Right lobe of liver (tissue), 4 donors: ENCODE measurements around the gene STK32B.
"Not testable (repeated sequence)": the region's sequence is repeated elsewhere in the genome, so short reads cannot be mapped to it uniquely, and the experiment has no call there.

Experiments
- POLR2A ChIP-seq: fragments of 450-650 bp; IDR thresholded peaks from one replicate; pipeline ENCODE4 v1.6.1; 2017; ENCODE audit warnings: antibody characterized with exemption, mild to moderate bottlenecking
- TF ChIP-seq, protein P1 (sequence below), 4 donors: fragments of 200-600 bp in 3 of 4; fragments of 450-650 bp in 1 of 4; IDR thresholded peaks; one replicate each; pipeline versions ENCODE4 v1.5.1 to v1.8.0; 2016 to 2022; ENCODE audit warnings: antibody characterized with exemption in 4 of 4, mild to moderate bottlenecking in 2 of 4
- donor health status: DM: no; HTN: no; CAD: no.
- donor health status: DM: no; HTN: no; CAD: no.
- donor health status: DM: no; HTN: yes; CAD: no.

DNA sequence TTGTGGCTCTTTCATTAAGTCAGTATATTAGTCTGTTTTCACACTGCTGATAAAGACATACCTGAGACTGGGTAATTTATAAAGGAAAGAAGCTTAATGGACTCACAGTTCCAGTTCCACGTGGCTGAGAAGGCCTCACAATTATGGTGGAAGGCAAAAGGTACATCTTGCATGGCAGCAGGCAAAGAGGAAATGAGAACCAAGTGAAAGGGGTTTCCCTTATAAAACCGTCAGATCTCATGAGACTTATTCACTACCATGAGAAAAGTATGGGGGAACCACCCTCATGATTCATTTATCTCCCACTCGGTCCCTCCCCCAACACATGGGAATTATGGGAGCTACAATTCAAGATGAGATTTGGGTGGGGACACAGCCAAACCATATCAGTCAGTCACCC is 15.7 kb downstream of the STK32B start:
- TF ChIP-seq, protein P1, sequence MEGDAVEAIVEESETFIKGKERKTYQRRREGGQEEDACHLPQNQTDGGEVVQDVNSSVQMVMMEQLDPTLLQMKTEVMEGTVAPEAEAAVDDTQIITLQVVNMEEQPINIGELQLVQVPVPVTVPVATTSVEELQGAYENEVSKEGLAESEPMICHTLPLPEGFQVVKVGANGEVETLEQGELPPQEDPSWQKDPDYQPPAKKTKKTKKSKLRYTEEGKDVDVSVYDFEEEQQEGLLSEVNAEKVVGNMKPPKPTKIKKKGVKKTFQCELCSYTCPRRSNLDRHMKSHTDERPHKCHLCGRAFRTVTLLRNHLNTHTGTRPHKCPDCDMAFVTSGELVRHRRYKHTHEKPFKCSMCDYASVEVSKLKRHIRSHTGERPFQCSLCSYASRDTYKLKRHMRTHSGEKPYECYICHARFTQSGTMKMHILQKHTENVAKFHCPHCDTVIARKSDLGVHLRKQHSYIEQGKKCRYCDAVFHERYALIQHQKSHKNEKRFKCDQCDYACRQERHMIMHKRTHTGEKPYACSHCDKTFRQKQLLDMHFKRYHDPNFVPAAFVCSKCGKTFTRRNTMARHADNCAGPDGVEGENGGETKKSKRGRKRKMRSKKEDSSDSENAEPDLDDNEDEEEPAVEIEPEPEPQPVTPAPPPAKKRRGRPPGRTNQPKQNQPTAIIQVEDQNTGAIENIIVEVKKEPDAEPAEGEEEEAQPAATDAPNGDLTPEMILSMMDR (IDR thresholded peaks at IDR 0.05): not testable (repeated sequence)
- not testable (repeated sequence) for TF ChIP-seq POLR2A
